WERI-Rb-1 (cell line): ENCODE results near the gene MATR3.
A peak's percentile ranks its signal among the peaks of the same experiment; 100 is the strongest.

Experiments used
- DNase-seq: peaks from one replicate; pipeline ENCODE4 v3.0.0-alpha.2; 2020
- H3K27ac ChIP-seq: fragments of 250-450 bp; sonication (Bioruptor Pico); 2 replicates; pipeline ENCODE4 v1.5.1; 2020; ENCODE audit warnings: mild to moderate bottlenecking, moderate library complexity
- H3K27me3 ChIP-seq: fragments of 250-450 bp; sonication (Bioruptor Pico); 2 replicates; pipeline ENCODE4 v1.5.1; 2021; ENCODE audit warnings: mild to moderate bottlenecking, low read depth, moderate library complexity; ENCODE audit not compliant: insufficient read depth, severe bottlenecking
- H3K36me3 ChIP-seq: fragments of 250-450 bp; sonication (Bioruptor Pico); 2 replicates; pipeline ENCODE4 v1.5.1; 2020; ENCODE audit warnings: mild to moderate bottlenecking, moderate library complexity
- H3K4me3 ChIP-seq: 2 replicates; pipeline ENCODE4 v1.5.1; 2011; ENCODE audit warnings: low read depth, mild to moderate bottlenecking, control low read depth, low read length
- H3K9me3 ChIP-seq: fragments of 250-450 bp; sonication (Bioruptor Pico); 2 replicates; pipeline ENCODE4 v1.5.1; 2021; ENCODE audit warnings: mild to moderate bottlenecking, moderate library complexity; ENCODE audit not compliant: severe bottlenecking
- CTCF ChIP-seq: IDR thresholded peaks from 2 replicates; pipeline ENCODE4 v1.5.1; 2011; ENCODE audit warnings: low read depth, mild to moderate bottlenecking, control low read depth, inconsistent platforms, low read length

MATR3 gene

GRCh38 chr5:139283252-139284166 lies 10.0 kb upstream of the MATR3 start:
- no peak overlapping the region for H3K27ac ChIP-seq
- H3K27me3 ChIP-seq, result no peaks in the 10 kb centered on the region
- H3K36me3 ChIP-seq, result peaks cover 2% of the 10 kb centered on the region; the same call in 1 of the 2 replicates
- DNase-seq, result no peak
- H3K9me3 ChIP-seq, result no peaks in the 10 kb centered on the region
- no peak overlapping the region for H3K4me3 ChIP-seq
- no peak for TF ChIP-seq CTCF

- Histone ChIP-seq H3K27ac (no peak overlapping the region), H3K36me3 (peaks cover 2% of the 10 kb centered on the region; the same call in 1 of the 2 replicates), H3K27me3 (no peaks in the 10 kb centered on the region), H3K9me3 (no peaks in the 10 kb centered on the region), H3K4me3 (no peak overlapping the region)
- no peak for TF ChIP-seq CTCF
- no peak for DNase-seq
These were observed 9.2 kb upstream of the MATR3 start for GRCh38 chr5:139284295-139284694.

- Histone ChIP-seq H3K4me3 (no peak overlapping the region), H3K36me3 (peaks cover 2% of the 10 kb centered on the region; the same call in 1 of the 2 replicates), H3K27me3 (no peaks in the 10 kb centered on the region), H3K9me3 (no peaks in the 10 kb centered on the region), H3K27ac (no peak overlapping the region)
- no peak for TF ChIP-seq CTCF
- no peak for DNase-seq
These were observed 7.7 kb upstream of the MATR3 start for GRCh38 chr5:139285651-139286392.

- H3K27me3 ChIP-seq, result no peaks in the 10 kb centered on the region
- TF ChIP-seq CTCF, result 0 out of 2 replicates have a peak, but pooled peaks have one; percentile 10
- DNase-seq, result no peak
- no peak overlapping the region for H3K27ac ChIP-seq
- H3K36me3 ChIP-seq, result peaks cover 2% of the 10 kb centered on the region; the same call in 1 of the 2 replicates
- H3K4me3 ChIP-seq, result no peak overlapping the region
- no peaks in the 10 kb centered on the region for H3K9me3 ChIP-seq
These were observed 5.5 kb upstream of the MATR3 start for GRCh38 chr5:139287890-139288635.

GRCh38 chr5:139291051-139291450 lies 2.5 kb upstream of the MATR3 start:
- Histone ChIP-seq H3K27ac (no peak overlapping the region), H3K27me3 (no peaks in the 10 kb centered on the region), H3K4me3 (no peak overlapping the region), H3K36me3 (peaks cover 22% of the 10 kb centered on the region), H3K9me3 (no peaks in the 10 kb centered on the region)
- no peak for DNase-seq
- TF ChIP-seq CTCF, result no peak
